ENCODE measurements around the gene SUN1. TPM values are rescaled to one million over a fixed set of nuclear protein-coding genes. Genes with fewer than 3 reads are reported as not detected.

The SUN1 gene
- total and polyA plus RNA-seq, 2 donors (not counting 3 experiments of a cell fraction or from before 2014, with no cell fraction given): 158 to 410 TPM

DNA sequence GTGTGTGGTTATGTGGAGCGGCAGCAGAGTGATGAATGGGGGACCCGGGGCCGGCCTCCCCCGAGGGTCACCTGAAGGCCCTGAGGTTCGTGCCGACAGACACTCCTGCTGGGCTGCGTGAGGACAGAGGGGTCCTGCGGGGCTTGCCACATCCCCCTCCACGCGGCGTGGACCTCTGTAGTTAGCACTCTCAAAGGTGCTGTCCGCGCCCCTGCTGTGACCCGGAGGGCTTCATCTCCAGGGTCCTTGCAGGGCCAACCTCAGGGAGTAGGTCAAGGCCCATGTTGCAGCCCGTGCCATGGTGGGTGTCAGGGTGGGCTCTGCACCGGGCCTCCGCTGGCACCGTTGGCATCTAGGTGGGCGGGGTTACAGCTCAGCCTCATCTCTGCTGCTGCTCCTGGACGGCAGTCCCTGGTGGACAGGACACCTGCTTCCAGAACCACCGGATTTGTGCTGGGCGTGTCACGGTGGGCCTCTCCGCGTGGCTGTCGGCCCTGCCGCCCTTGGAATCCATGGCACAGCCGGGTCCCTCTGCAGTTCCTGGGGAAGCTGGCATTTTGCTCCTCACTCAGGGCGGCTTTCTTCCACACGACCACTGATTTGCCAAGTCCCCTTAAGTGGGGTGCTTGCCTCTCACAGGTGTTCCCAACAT is 24.3 kb downstream of the SUN1 start:
- no peaks in the 10 kb centered on the region for H3K79me2 ChIP-seq (ENCODE audit: control insufficient read depth, insufficient read depth, low read length)
- no peak overlapping the region for H3K9ac ChIP-seq (replicated peaks; ENCODE audit: extremely low read depth, insufficient read depth, low read length)
- CTCF ChIA-PET: interaction anchor here (0.9 to 1.7 kb wide), 2 partner anchors 17 to 20 kb away, joined by 3 to 7 read pairs; no protein-coding TSS in a partner anchor
- no peak overlapping the region for H2AFZ ChIP-seq (ENCODE audit: low read depth, low read length)
- H3K36me3 ChIP-seq (ENCODE audit: control insufficient read depth in 2 of 2, extremely low read depth in 1 of 2, insufficient read depth in 2 of 2, low read length in 2 of 2): peaks cover 11 to 62% of the 10 kb centered on the region in 2 experiments
- H3K4me3 ChIP-seq (replicated peaks in 1 of 3; ENCODE audit: insufficient read depth in 1 of 3, low read depth in 1 of 3, low read length in 3 of 3): no peak overlapping the region
- no peak overlapping the region for H3K4me2 ChIP-seq (ENCODE audit: insufficient read depth, low read length)
- no peak for TF ChIP-seq MYC (IDR thresholded peaks at IDR 0.05; ENCODE audit: low read depth, low read length)
- TF ChIP-seq POLR2AphosphoS5 (IDR thresholded peaks at IDR 0.05; ENCODE audit: insufficient read depth, low read depth, low read length): no peak
- TF ChIP-seq JUN (IDR thresholded peaks at IDR 0.05; ENCODE audit: borderline replicate concordance, insufficient read depth, insufficient read length, low read depth): no peak
- TF ChIP-seq FOS (IDR thresholded peaks at IDR 0.05; ENCODE audit: borderline replicate concordance, insufficient read depth, low read length): no peak
- no peak for TF ChIP-seq POLR2A (IDR thresholded peaks at IDR 0.05; ENCODE audit: low read depth, low read length)
- no peak for TF ChIP-seq EZH2 (IDR thresholded peaks at IDR 0.05; ENCODE audit: borderline replicate concordance, low read depth, low read length, severe bottlenecking)
- TF ChIP-seq GATA2 (IDR thresholded peaks at IDR 0.05; ENCODE audit: insufficient read depth, insufficient read length, low read depth, low read length): no peak
- TF ChIP-seq, protein P1, sequence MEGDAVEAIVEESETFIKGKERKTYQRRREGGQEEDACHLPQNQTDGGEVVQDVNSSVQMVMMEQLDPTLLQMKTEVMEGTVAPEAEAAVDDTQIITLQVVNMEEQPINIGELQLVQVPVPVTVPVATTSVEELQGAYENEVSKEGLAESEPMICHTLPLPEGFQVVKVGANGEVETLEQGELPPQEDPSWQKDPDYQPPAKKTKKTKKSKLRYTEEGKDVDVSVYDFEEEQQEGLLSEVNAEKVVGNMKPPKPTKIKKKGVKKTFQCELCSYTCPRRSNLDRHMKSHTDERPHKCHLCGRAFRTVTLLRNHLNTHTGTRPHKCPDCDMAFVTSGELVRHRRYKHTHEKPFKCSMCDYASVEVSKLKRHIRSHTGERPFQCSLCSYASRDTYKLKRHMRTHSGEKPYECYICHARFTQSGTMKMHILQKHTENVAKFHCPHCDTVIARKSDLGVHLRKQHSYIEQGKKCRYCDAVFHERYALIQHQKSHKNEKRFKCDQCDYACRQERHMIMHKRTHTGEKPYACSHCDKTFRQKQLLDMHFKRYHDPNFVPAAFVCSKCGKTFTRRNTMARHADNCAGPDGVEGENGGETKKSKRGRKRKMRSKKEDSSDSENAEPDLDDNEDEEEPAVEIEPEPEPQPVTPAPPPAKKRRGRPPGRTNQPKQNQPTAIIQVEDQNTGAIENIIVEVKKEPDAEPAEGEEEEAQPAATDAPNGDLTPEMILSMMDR (IDR thresholded peaks at IDR 0.05; ENCODE audit: extremely low read depth in 1 of 2, insufficient read depth in 1 of 2, low read depth in 1 of 2, low read length in 2 of 2): no peak
- no peak for TF ChIP-seq MAX (IDR thresholded peaks at IDR 0.05; ENCODE audit: insufficient read depth, insufficient read length)
- intact Hi-C loops (cut with micrococcal nuclease) (no loop called here), dilution Hi-C loops (cut with MboI; ENCODE audit: extremely low pct_ligation_motif_present, low sequenced_read_pairs) (no loop called here)
- no peaks in the 10 kb centered on the region for H3K9me3 ChIP-seq (replicated peaks; ENCODE audit: control insufficient read depth, insufficient read depth, low read length)
- no peaks in the 10 kb centered on the region for H3K27me3 ChIP-seq (ENCODE audit: control insufficient read depth in 2 of 2, insufficient read depth in 2 of 2, low read length in 2 of 2)
- FAIRE-seq: no peak
- POLR2A ChIA-PET: no interaction called here
- no peaks in the 10 kb centered on the region for H3K9me1 ChIP-seq (replicated peaks; ENCODE audit: control insufficient read depth, extremely low read depth, insufficient read depth, low read length)
- no peak for DNase-seq (ENCODE audit: low read depth, low spot score)
- H4K20me1 ChIP-seq (replicated peaks; ENCODE audit: control insufficient read depth, extremely low read depth, insufficient read depth, low read length): no peaks in the 10 kb centered on the region
- no peaks in the 10 kb centered on the region for H3K4me1 ChIP-seq (ENCODE audit: control insufficient read depth, extremely low read depth, insufficient read depth, low read length)
- BruUV-seq (replicated peaks): no TSS peak
- no peak overlapping the region for H3K27ac ChIP-seq (ENCODE audit: insufficient read depth, low read depth, low read length)

All from endothelial cell of umbilical vein (primary cell).